Effector memory CD4-positive, alpha-beta T cell (primary cell): ENCODE results near the gene SOCS1.

Source experiments
- DNase-seq, 3 donors: peaks; one replicate each; pipeline ENCODE4 v3.0.0-alpha.2; 2020
- H3K27ac ChIP-seq: 2 replicates; pipeline ENCODE4 v1.7.0; 2013; ENCODE audit warnings: mild to moderate bottlenecking, low read length, moderate library complexity; ENCODE audit not compliant: insufficient read depth, poor library complexity, severe bottlenecking
- H3K27me3 ChIP-seq: replicated peaks from 2 replicates; pipeline ENCODE4 v1.7.0; 2013; ENCODE audit warnings: mild to moderate bottlenecking, low read length; ENCODE audit not compliant: insufficient read depth, control insufficient read depth, poor library complexity, severe bottlenecking
- H3K36me3 ChIP-seq: 2 replicates; pipeline ENCODE4 v1.7.0; 2013; ENCODE audit warnings: mild to moderate bottlenecking, low read length, moderate library complexity; ENCODE audit not compliant: control insufficient read depth, insufficient read depth
- H3K4me1 ChIP-seq: 2 replicates; pipeline ENCODE4 v1.7.0; 2013; ENCODE audit warnings: low read length, mild to moderate bottlenecking; ENCODE audit not compliant: control insufficient read depth, insufficient read depth, poor library complexity, severe bottlenecking
- H3K4me3 ChIP-seq: 2 replicates; pipeline ENCODE4 v1.7.0; 2013; ENCODE audit warnings: low read length, low read depth, mild to moderate bottlenecking; ENCODE audit not compliant: insufficient read depth, poor library complexity, severe bottlenecking
- H3K9me3 ChIP-seq: 2 replicates; pipeline ENCODE4 v1.7.0; 2013; ENCODE audit warnings: mild to moderate bottlenecking, low read length, moderate library complexity; ENCODE audit not compliant: control insufficient read depth

Gene SOCS1

GRCh38 chr16:11285842-11286241 lies 29.8 kb upstream of the SOCS1 start:
- no peak overlapping the region for H3K27ac ChIP-seq
- no peaks in the 10 kb centered on the region for H3K4me1 ChIP-seq
- H3K27me3 ChIP-seq: no peaks in the 10 kb centered on the region
- no peaks in the 10 kb centered on the region for H3K9me3 ChIP-seq
- no peak overlapping the region for H3K4me3 ChIP-seq
- no peak for DNase-seq
- no peaks in the 10 kb centered on the region for H3K36me3 ChIP-seq

- H3K4me3 ChIP-seq: no peak overlapping the region
- no peaks in the 10 kb centered on the region for H3K4me1 ChIP-seq
- no peaks in the 10 kb centered on the region for H3K36me3 ChIP-seq
- H3K9me3 ChIP-seq: no peaks in the 10 kb centered on the region
- no peak overlapping the region for H3K27ac ChIP-seq
- DNase-seq: no peak
- H3K27me3 ChIP-seq: no peaks in the 10 kb centered on the region
These were observed 27.8 kb upstream of the SOCS1 start for GRCh38 chr16:11283820-11284248.

DNA sequence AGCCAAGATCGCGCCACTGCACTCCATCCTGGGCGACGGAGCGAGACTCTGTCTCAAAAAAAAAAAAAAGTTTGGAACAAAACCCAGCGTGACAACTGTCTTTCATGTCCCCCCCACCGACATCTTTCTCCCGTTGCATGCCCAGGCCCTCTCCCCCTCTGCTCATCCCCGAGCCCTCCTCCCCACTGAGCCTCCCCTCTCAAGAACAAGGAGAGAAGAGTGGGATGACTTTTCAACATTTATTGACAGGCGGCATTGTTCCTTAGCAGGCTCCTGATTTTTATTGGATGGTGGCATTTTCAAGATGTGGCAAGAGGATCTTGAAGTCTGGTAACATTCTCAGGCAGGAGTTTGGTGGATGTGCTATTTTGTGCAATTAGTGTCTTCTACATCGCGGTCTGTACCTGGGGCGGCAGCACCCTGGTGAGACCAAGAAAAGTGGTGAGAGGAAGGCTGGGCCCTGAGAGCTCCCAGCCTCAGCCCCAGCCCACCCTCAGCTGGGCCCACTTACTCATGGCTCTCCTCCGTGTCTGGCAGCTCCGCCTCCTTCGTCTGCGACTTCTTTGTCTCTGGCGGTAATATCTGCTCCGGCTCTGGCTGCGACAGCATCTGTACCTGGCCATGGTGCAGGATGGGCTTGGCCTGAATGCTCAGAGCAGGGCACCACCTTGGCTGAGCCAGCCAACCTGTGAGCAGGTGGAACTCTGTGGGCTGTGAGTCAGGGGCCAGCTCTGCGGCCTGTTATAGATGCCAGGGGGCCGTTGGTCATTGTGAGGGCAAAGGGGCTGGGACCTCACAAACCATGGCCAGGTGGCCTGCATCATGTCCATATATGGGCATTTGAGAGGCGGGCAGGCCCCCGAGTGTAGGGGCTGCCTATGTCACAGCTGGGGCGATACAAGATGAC lies 24.9 kb upstream of the SOCS1 start, which contains the start of gene PRM1:
TSS of gene PRM1 (minus strand) at position 715 of the 907 bp plus-strand sequence. CDS start at position 623, 92 bp downstream.
- Histone ChIP-seq H3K27ac (no peak within 1 kb of the TSS), H3K4me1 (no peaks in the 10 kb centered on the region), H3K27me3 (no peaks in the 10 kb centered on the region)

GRCh38 chr16:11278681-11279628 lies 23.0 kb upstream of the SOCS1 start:
- Histone ChIP-seq H3K4me1 (no peaks in the 10 kb centered on the region), H3K36me3 (no peaks in the 10 kb centered on the region), H3K27me3 (no peaks in the 10 kb centered on the region), H3K4me3 (no peak overlapping the region), H3K27ac (no peak overlapping the region), H3K9me3 (no peaks in the 10 kb centered on the region)
- DNase-seq: no peak

More for the DNA sequence above, 24.9 kb upstream of the SOCS1 start, which contains the start of gene PRM1:
- Histone ChIP-seq H3K4me3 (no peak within 1 kb of the TSS), H3K9me3 (no peaks in the 10 kb centered on the region), H3K36me3 (no peaks in the 10 kb centered on the region)
- DNase-seq: no peak

DNA sequence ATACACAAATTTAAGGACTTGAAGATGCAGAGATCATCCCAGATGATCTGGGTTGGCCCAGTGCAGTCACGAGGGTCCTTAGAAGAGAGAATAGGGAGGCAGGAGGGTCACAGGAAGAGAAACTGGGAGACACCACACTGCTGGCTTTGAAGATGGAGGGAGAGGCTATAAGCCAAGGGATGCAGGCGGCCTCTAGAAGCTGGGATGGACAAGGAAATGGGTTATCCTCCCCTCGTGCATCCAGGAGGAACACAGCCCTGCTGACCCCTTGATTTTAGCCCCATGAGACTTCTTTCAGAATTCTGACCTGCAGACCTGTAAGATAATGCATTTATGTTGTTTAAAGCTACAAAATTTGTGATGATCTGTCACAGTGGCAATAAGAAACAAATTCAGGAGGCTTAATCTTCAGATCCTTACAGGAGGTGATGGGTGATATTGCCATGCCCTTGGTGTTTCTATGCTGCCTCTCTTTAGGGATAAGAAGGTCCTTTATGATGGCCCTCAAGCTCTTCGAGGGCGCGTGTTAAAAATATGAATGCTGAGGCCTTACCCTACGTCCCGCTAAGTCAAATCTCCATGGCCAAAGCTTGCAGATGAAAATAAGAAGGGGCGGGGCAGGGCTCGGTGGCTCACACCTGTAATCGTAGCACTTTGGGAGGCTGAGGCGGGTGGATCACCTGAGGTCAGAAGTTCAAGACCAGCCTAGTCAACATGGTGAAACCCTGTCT lies 21.8 kb upstream of the SOCS1 start:
- Histone ChIP-seq H3K27me3 (no peaks in the 10 kb centered on the region), H3K27ac (no peak overlapping the region), H3K4me3 (no peak overlapping the region), H3K4me1 (no peaks in the 10 kb centered on the region), H3K36me3 (no peaks in the 10 kb centered on the region), H3K9me3 (no peaks in the 10 kb centered on the region)
- no peak for DNase-seq

GRCh38 chr16:11276896-11277593 lies 21.0 kb upstream of the SOCS1 start:
- no peaks in the 10 kb centered on the region for H3K9me3 ChIP-seq
- H3K27ac ChIP-seq: no peak overlapping the region
- no peaks in the 10 kb centered on the region for H3K4me1 ChIP-seq
- no peaks in the 10 kb centered on the region for H3K36me3 ChIP-seq
- no peak for DNase-seq
- no peak overlapping the region for H3K4me3 ChIP-seq
- no peaks in the 10 kb centered on the region for H3K27me3 ChIP-seq

GRCh38 chr16:11276143-11276895 lies 20.3 kb upstream of the SOCS1 start, which contains the start of gene PRM2:
PRM2 (minus strand) TSS chr16:11276480; CDS start chr16:11276370, 110 bp downstream.
- no peaks in the 10 kb centered on the region for H3K27me3 ChIP-seq
- H3K36me3 ChIP-seq: no peaks in the 10 kb centered on the region
- no peak within 1 kb of the TSS for H3K27ac ChIP-seq
- H3K4me1 ChIP-seq: no peaks in the 10 kb centered on the region
- H3K4me3 ChIP-seq: no peak within 1 kb of the TSS
- no peak for DNase-seq
- H3K9me3 ChIP-seq: no peaks in the 10 kb centered on the region

DNA sequence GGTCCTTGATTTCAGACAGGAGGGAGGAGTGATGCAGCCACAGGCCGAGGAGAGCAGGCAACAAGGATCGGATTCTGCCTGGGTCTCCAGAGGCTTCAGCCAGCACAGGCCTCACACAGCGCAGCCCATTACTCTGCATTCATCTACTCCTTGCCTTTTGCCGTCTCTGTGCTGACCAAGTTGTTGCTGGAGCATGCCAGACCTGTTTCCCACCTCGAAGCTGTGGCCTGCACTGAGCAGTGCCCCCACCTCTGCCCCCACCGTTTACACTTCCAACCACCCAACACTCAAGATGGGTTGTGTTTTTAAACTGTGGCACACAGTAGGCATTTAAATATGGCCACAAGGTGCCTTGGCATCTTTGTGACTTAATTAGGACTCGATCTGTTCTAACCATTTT lies 19.0 kb upstream of the SOCS1 start:
- H3K9me3 ChIP-seq: no peaks in the 10 kb centered on the region
- H3K36me3 ChIP-seq: no peaks in the 10 kb centered on the region
- H3K27ac ChIP-seq: no peak overlapping the region
- no peak overlapping the region for H3K4me3 ChIP-seq
- H3K4me1 ChIP-seq: no peaks in the 10 kb centered on the region
- no peaks in the 10 kb centered on the region for H3K27me3 ChIP-seq
- no peak for DNase-seq
